ENCODE data around the gene LFNG. TPM values are rescaled to one million over a fixed set of nuclear protein-coding genes. Genes with fewer than 3 reads are reported as not detected.

Gene LFNG
- total and polyA plus RNA-seq, 2 donors (not counting 1 experiment from before 2014, with no cell fraction given): 73.3 to 208 TPM

GRCh38 chr7:2521952-2522591 is 2.5 kb downstream of the LFNG start:
- peak overlapping the region; percentile 88 for H3K27ac Mint-ChIP-seq
- 3% methylated on average over 12 of the region's 17 CpGs for WGBS (ENCODE audit: insufficient coverage)
- peaks cover 71% of the 10 kb centered on the region for H4K20me1 ChIP-seq (ENCODE audit: control insufficient read depth, insufficient read depth, low read length, poor library complexity, severe bottlenecking)
- peak overlapping the region; percentile 43 to 72 for H3K27ac ChIP-seq (ENCODE audit: low read length in 2 of 2)
- H3K4me2 ChIP-seq (replicated peaks; ENCODE audit: low read depth, low read length, poor library complexity, severe bottlenecking): peak overlapping the region; percentile 85
- H3K36me3 ChIP-seq (replicated peaks in 1 of 2; ENCODE audit: control extremely low read depth in 1 of 2, control insufficient read depth in 1 of 2, extremely low read depth in 1 of 2, insufficient read depth in 2 of 2, low read length in 1 of 2): peaks cover 0 to 56% of the 10 kb centered on the region in 2 experiments
- H3K9me3 ChIP-seq (ENCODE audit: control extremely low read depth in 1 of 3, control insufficient read depth in 2 of 3, insufficient read depth in 1 of 3, low read length in 2 of 3): no peaks in the 10 kb centered on the region
- H3K4me3 Mint-ChIP-seq: peak overlapping the region; percentile 85
- H2AFZ ChIP-seq (ENCODE audit: insufficient read depth, low read depth, low read length, poor library complexity, severe bottlenecking): no peak overlapping the region
- TF ChIP-seq EZH2 (IDR thresholded peaks at IDR 0.05; ENCODE audit: borderline replicate concordance, insufficient read depth, low read depth, low read length, poor library complexity, severe bottlenecking): no peak
- TF ChIP-seq CTCF (IDR thresholded peaks at IDR 0.05): no peak
- H3K27me3 Mint-ChIP-seq: no peaks in the 10 kb centered on the region
- peak; percentile 65 for DNase-seq
- peaks cover 70% of the 10 kb centered on the region for H3K4me1 Mint-ChIP-seq
- peaks cover 66% of the 10 kb centered on the region for H3K79me2 ChIP-seq (ENCODE audit: control insufficient read depth, insufficient read depth, low read length)
- no peaks in the 10 kb centered on the region for H3K27me3 ChIP-seq (replicated peaks in 1 of 4; ENCODE audit: control extremely low read depth in 1 of 4, control insufficient read depth in 3 of 4, insufficient read depth in 4 of 4, low read length in 3 of 4)
- peak; percentile 11 for ATAC-seq (ENCODE audit: low read depth)
- peaks cover 67 to 76% of the 10 kb centered on the region in 2 donors for H3K4me1 ChIP-seq (ENCODE audit: control insufficient read depth in 2 of 2, insufficient read depth in 2 of 2, low read length in 2 of 2)
- no peaks in the 10 kb centered on the region for H3K9me3 Mint-ChIP-seq (ENCODE audit: insufficient read depth)
- CTCF ChIA-PET: interaction anchor here (1.1 to 3.0 kb wide), 5 partner anchors 8 to 188 kb away, joined by 3 to 23 read pairs (median 4); partner anchors contain the start of gene GRIFIN
- peak overlapping the region; percentile 68 to 100 (median 97) for H3K4me3 ChIP-seq (ENCODE audit: control extremely low read depth in 1 of 5, extremely low read depth in 1 of 5, insufficient read depth in 1 of 5, low read depth in 2 of 5, low read length in 4 of 5)
- intact Hi-C loops (cut with micrococcal nuclease): loop anchor here (5.0 kb wide), 1 partner anchor 110 kb away; the partner anchor contains the start of gene TTYH3
- H3K9ac ChIP-seq (ENCODE audit: low read length): peak overlapping the region; percentile 90
- POLR2A ChIA-PET: interaction anchor here (0.8 to 14.9 kb wide), 4 partner anchors 8 to 189 kb away, joined by 3 to 340 read pairs (median 34); no protein-coding TSS in a partner anchor

All from B cell (primary cell).